Stimulated activated naive CD8-positive, alpha-beta T cell treated with anti-CD3 and anti-CD28 coated beads, Interleukin-15, Interleukin-2, amounts not matched to agents 100 ng/mL and 50 ng/mL, for 24 hours (primary cell): ENCODE results near the gene PLCH1.

ENCODE experiments used
- H3K27ac Mint-ChIP-seq: one replicate; pipeline ENCODE4 v1.8.0; 2021; ENCODE audit warnings: mild to moderate bottlenecking, mixed read lengths
- H3K27me3 Mint-ChIP-seq: one replicate; pipeline ENCODE4 v1.8.0; 2021; ENCODE audit warnings: mixed read lengths
- H3K36me3 Mint-ChIP-seq: one replicate; pipeline ENCODE4 v1.8.0; 2021; ENCODE audit warnings: low read depth, mixed read lengths
- H3K4me1 Mint-ChIP-seq: one replicate; pipeline ENCODE4 v1.8.0; 2021; ENCODE audit warnings: low read depth, mixed read lengths
- H3K4me3 Mint-ChIP-seq: one replicate; pipeline ENCODE4 v1.8.0; 2021; ENCODE audit warnings: mild to moderate bottlenecking, mixed read lengths
- H3K9me3 Mint-ChIP-seq: one replicate; pipeline ENCODE4 v1.8.0; 2021; ENCODE audit warnings: mixed read lengths

The PLCH1 gene

GRCh38 chr3:155737844-155738460 is 6.9 kb downstream of the PLCH1 start:
- Mint-ChIP-seq H3K36me3 (no peaks in the 10 kb centered on the region), H3K9me3 (no peaks in the 10 kb centered on the region), H3K27ac (no peak overlapping the region), H3K4me3 (no peak overlapping the region), H3K4me1 (no peaks in the 10 kb centered on the region), H3K27me3 (peaks cover 42% of the 10 kb centered on the region)

- no peak overlapping the region for H3K4me3 Mint-ChIP-seq
- H3K4me1 Mint-ChIP-seq: no peaks in the 10 kb centered on the region
- no peaks in the 10 kb centered on the region for H3K9me3 Mint-ChIP-seq
- H3K27me3 Mint-ChIP-seq: peaks cover 33% of the 10 kb centered on the region
- no peaks in the 10 kb centered on the region for H3K36me3 Mint-ChIP-seq
- H3K27ac Mint-ChIP-seq: no peak overlapping the region
Observed at GRCh38 chr3:155736381-155736780, 8.5 kb downstream of the PLCH1 start.

GRCh38 chr3:155730843-155731242 is 14.0 kb downstream of the PLCH1 start:
- no peaks in the 10 kb centered on the region for H3K4me1 Mint-ChIP-seq
- no peaks in the 10 kb centered on the region for H3K36me3 Mint-ChIP-seq
- H3K27ac Mint-ChIP-seq: no peak overlapping the region
- no peaks in the 10 kb centered on the region for H3K9me3 Mint-ChIP-seq
- H3K27me3 Mint-ChIP-seq: peaks cover 18% of the 10 kb centered on the region
- no peak overlapping the region for H3K4me3 Mint-ChIP-seq

- H3K4me3 Mint-ChIP-seq: no peak overlapping the region
- H3K4me1 Mint-ChIP-seq: no peaks in the 10 kb centered on the region
- no peak overlapping the region for H3K27ac Mint-ChIP-seq
- H3K36me3 Mint-ChIP-seq: no peaks in the 10 kb centered on the region
- H3K27me3 Mint-ChIP-seq: peaks cover 17% of the 10 kb centered on the region
- no peaks in the 10 kb centered on the region for H3K9me3 Mint-ChIP-seq
Observed at GRCh38 chr3:155727836-155728235, 17.0 kb downstream of the PLCH1 start.

- H3K27ac Mint-ChIP-seq: no peak overlapping the region
- H3K9me3 Mint-ChIP-seq: peaks cover 7% of the 10 kb centered on the region
- H3K4me3 Mint-ChIP-seq: no peak overlapping the region
- H3K36me3 Mint-ChIP-seq: no peaks in the 10 kb centered on the region
- no peaks in the 10 kb centered on the region for H3K27me3 Mint-ChIP-seq
- H3K4me1 Mint-ChIP-seq: no peaks in the 10 kb centered on the region
Observed at GRCh38 chr3:155714295-155714718, 30.6 kb downstream of the PLCH1 start.

GRCh38 chr3:155712008-155712407 is 32.9 kb downstream of the PLCH1 start:
- H3K4me3 Mint-ChIP-seq: no peak overlapping the region
- H3K27ac Mint-ChIP-seq: no peak overlapping the region
- no peaks in the 10 kb centered on the region for H3K27me3 Mint-ChIP-seq
- no peaks in the 10 kb centered on the region for H3K9me3 Mint-ChIP-seq
- no peaks in the 10 kb centered on the region for H3K36me3 Mint-ChIP-seq
- H3K4me1 Mint-ChIP-seq: no peaks in the 10 kb centered on the region

GRCh38 chr3:155704771-155705559 is 39.9 kb downstream of the PLCH1 start:
- H3K36me3 Mint-ChIP-seq: no peaks in the 10 kb centered on the region
- peaks cover 4% of the 10 kb centered on the region for H3K27me3 Mint-ChIP-seq
- H3K4me3 Mint-ChIP-seq: no peak overlapping the region
- no peak overlapping the region for H3K27ac Mint-ChIP-seq
- no peaks in the 10 kb centered on the region for H3K4me1 Mint-ChIP-seq
- H3K9me3 Mint-ChIP-seq: no peaks in the 10 kb centered on the region

GRCh38 chr3:155704061-155704460 is 40.8 kb downstream of the PLCH1 start:
- Mint-ChIP-seq H3K27ac (no peak overlapping the region), H3K36me3 (no peaks in the 10 kb centered on the region), H3K4me3 (no peak overlapping the region), H3K4me1 (no peaks in the 10 kb centered on the region), H3K27me3 (peaks cover 4% of the 10 kb centered on the region), H3K9me3 (no peaks in the 10 kb centered on the region)

- H3K9me3 Mint-ChIP-seq: no peaks in the 10 kb centered on the region
- no peak overlapping the region for H3K4me3 Mint-ChIP-seq
- H3K36me3 Mint-ChIP-seq: no peaks in the 10 kb centered on the region
- H3K27ac Mint-ChIP-seq: no peak overlapping the region
- H3K4me1 Mint-ChIP-seq: no peaks in the 10 kb centered on the region
- peaks cover 4% of the 10 kb centered on the region for H3K27me3 Mint-ChIP-seq
Observed at GRCh38 chr3:155702745-155703591, 41.9 kb downstream of the PLCH1 start.

- no peaks in the 10 kb centered on the region for H3K36me3 Mint-ChIP-seq
- no peaks in the 10 kb centered on the region for H3K9me3 Mint-ChIP-seq
- H3K4me1 Mint-ChIP-seq: no peaks in the 10 kb centered on the region
- peaks cover 4% of the 10 kb centered on the region for H3K27me3 Mint-ChIP-seq
- H3K27ac Mint-ChIP-seq: no peak overlapping the region
- H3K4me3 Mint-ChIP-seq: no peak overlapping the region
Observed at GRCh38 chr3:155701882-155702465, 42.9 kb downstream of the PLCH1 start.

- H3K27ac Mint-ChIP-seq: no peak overlapping the region
- H3K4me3 Mint-ChIP-seq: no peak overlapping the region
- no peaks in the 10 kb centered on the region for H3K36me3 Mint-ChIP-seq
- peaks cover 4% of the 10 kb centered on the region for H3K27me3 Mint-ChIP-seq
- no peaks in the 10 kb centered on the region for H3K4me1 Mint-ChIP-seq
- no peaks in the 10 kb centered on the region for H3K9me3 Mint-ChIP-seq
Observed at GRCh38 chr3:155697542-155697941, 47.3 kb downstream of the PLCH1 start.

GRCh38 chr3:155690921-155691320 is 54.0 kb downstream of the PLCH1 start:
- Mint-ChIP-seq H3K4me1 (no peaks in the 10 kb centered on the region), H3K27ac (no peak overlapping the region), H3K36me3 (no peaks in the 10 kb centered on the region), H3K27me3 (no peaks in the 10 kb centered on the region), H3K4me3 (no peak overlapping the region), H3K9me3 (no peaks in the 10 kb centered on the region)

GRCh38 chr3:155688481-155688880 is 56.4 kb downstream of the PLCH1 start:
- Mint-ChIP-seq H3K9me3 (no peaks in the 10 kb centered on the region), H3K27ac (no peak overlapping the region), H3K4me3 (no peak overlapping the region), H3K36me3 (no peaks in the 10 kb centered on the region), H3K27me3 (no peaks in the 10 kb centered on the region), H3K4me1 (no peaks in the 10 kb centered on the region)

GRCh38 chr3:155683344-155683720 is 61.5 kb downstream of the PLCH1 start:
- no peaks in the 10 kb centered on the region for H3K9me3 Mint-ChIP-seq
- no peaks in the 10 kb centered on the region for H3K36me3 Mint-ChIP-seq
- H3K27me3 Mint-ChIP-seq: no peaks in the 10 kb centered on the region
- H3K4me3 Mint-ChIP-seq: no peak overlapping the region
- no peaks in the 10 kb centered on the region for H3K4me1 Mint-ChIP-seq
- no peak overlapping the region for H3K27ac Mint-ChIP-seq
